HG03460 (cell line): Measurements from ENCODE around the gene C1QTNF1.

Source experiments
- ATAC-seq: cut with Tn5 transposase; IDR thresholded peaks from one replicate; pipeline ENCODE4 v1.9.1; 2021; ENCODE audit not compliant: unreplicated experiment

The C1QTNF1 gene, protein sequence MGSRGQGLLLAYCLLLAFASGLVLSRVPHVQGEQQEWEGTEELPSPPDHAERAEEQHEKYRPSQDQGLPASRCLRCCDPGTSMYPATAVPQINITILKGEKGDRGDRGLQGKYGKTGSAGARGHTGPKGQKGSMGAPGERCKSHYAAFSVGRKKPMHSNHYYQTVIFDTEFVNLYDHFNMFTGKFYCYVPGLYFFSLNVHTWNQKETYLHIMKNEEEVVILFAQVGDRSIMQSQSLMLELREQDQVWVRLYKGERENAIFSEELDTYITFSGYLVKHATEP

DNA sequence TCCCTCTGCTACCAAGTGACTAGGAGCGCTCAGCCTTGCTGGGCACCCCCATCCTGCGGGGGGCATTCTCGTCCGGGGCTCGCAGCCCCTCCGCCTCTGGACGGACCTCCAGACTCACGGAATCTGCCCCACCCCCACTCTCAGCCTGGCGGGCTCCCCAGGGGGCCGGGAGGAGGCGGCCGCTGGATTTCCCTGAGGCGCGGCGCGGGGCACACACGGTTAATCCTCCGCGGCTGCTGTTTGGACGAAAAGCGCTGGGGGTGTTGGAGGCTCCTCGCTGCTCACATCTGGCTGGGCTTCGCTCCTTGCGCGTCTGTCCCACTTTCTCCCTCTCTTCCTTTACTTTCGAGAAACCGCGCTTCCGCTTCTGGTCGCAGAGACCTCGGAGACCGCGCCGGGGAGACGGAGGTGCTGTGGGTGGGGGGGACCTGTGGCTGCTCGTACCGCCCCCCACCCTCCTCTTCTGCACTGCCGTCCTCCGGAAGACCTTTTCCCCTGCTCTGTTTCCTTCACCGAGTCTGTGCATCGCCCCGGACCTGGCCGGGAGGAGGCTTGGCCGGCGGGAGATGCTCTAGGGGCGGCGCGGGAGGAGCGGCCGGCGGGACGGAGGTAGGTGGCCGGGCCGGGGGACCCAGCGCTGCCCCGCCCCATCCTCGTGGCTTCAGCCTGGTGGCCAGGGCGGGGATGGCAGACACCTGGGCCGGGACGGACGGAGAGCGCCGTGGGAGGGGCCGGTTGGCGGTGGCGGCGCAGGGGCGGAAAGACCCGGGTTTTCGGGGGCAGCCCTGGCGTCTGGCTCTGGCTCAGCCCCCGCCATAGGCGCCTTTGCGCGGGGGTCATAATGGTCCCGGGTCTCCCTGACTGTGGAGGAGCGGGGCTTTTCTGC is at the start of gene C1QTNF1:
TSS of gene C1QTNF1 (plus strand) at position 284 of the 886 bp plus-strand sequence. CDS start 19,800 bp downstream, outside the sequence.
- ATAC-seq: no peak

DNA sequence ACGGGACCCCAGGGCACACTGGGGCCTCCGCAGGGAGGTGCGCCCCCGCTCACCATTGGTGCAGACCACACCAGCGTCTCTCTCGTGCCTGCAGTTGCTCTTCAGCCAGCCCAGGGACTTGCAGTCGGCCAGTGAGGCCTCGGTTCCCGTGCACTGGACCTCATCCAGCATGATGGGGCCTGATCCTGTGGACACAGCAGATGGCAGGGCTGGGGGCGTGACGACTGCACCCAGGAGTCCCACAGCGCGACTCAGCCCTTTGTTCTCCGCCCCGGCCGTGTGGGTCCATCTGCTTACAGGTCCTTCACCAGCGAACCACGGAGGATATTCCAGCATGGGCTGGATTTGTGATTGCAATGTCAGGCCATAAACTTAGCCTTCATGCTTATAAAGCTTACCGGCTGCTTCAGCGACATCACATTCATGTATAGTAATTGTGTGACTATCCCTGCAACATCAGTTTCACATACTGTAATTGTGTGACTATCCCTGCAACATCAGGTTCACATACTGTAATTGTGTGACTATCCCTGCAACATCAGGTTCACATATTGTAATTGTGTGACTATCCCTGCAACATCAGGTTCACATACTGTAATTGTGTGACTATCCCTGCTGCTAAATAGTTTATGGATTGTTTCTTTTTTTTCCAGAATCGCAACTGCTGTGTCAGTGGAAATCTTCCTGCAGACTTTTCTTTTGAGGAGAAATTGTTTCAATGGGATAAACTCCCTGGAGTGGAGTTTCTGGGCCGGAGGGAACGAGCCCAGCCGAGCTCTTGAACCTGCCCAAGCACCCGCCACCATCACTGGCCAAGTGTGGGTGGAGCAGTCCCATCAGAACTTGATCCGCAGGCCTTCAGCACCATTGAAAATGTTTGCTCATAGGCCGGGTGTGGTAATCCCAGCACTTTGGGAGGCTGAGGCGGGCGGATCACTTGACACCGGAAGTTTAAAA is 49.1 kb upstream of the C1QTNF1 start:
- no peak for ATAC-seq

DNA sequence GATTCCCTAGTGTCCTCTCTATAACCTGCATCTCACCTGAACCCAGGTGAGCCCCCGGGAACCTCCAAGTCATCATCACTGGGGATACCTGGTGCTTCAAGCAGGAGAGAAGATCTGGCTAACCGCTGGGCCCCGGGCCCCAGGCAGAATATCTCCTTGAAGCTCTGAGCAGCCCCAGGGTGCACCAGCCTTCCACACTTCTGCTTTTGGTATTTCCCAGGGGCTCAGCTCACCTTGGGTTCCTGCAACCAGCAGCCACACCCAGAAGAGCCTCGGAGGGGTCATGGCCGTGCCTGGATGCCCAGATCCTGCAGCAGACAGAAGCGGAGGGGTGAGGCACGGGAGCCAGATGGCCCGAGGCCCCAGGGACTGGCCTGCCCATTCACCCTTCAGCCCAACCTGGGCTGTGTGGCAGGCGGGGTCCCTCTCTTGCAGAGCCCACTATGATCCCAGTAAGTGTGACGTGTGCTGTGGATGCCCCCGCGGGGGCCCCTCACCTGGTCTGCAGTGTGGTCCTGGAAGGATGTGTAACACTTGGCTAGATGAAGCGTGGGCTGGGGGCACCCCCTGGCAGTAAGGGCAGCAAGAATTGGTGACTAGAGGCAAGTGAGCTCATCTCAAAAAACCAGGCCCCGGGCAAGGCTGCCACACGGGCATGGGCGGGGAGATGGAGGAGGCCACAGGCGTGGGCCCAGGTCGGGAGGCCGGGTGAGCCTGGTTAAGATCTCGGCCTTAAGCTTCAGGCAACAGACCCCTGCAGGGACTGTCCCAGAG is 46.9 kb upstream of the C1QTNF1 start:
- no peak for ATAC-seq

DNA sequence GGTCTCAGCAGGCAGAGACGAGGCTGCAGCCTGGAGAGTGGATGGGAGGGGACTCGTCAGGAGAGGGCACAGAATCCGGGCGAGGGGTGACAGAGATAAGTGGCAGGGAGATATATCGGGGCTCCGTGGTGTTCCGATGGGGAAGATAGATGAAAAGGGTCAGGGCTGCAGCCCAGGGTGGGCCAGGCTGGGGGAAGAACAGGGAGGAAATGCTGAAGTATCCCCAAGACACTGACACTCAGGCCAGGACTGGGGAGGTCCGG is 46.4 kb upstream of the C1QTNF1 start:
- no peak for ATAC-seq

DNA sequence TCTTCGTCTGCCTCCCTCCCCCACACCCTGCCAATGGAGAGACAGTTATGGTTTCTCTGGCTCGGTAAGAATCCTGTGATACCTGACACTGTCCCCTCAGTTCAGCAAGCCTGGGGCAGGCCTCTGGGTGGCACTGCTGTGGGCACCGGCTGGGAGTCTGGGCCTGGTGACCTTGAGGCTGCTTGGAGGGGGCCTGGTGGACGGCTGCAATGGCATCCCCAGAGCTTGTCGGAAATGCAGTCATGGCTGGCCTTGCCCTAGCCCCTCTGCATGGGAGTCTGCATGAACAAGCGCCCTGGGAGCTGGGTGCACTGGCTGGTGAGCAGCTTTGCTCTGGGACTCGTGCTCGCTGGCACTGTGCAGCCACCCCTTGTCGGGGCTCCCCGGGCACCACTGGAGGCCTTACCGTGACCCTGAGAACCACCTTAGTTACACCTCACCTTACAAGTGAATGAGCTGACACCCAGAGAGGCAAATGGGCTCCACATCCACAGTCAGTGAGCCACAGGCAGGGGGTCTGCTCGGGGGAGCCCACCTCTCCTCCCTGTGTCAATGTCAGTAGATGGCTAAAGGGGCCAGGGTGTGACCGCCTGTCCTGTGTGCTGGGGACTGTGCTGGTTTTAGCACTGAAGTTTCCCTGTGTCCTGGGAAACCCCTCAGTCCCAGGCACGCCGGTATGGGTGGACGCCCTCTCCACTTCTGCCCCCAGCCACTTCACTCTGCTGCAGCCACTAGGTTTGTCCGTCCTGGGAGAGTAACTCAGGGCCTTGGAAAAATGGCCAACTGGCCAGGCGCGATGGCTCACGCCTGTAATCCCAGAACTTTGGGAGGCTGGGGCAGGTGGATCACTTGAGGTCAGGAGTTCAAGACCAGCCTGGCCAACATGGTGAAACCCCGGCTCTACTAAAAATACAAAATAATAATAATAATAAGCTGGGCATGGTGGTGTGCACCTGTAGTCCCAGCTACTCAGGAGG is 45.7 kb upstream of the C1QTNF1 start:
- ATAC-seq: no peak

DNA sequence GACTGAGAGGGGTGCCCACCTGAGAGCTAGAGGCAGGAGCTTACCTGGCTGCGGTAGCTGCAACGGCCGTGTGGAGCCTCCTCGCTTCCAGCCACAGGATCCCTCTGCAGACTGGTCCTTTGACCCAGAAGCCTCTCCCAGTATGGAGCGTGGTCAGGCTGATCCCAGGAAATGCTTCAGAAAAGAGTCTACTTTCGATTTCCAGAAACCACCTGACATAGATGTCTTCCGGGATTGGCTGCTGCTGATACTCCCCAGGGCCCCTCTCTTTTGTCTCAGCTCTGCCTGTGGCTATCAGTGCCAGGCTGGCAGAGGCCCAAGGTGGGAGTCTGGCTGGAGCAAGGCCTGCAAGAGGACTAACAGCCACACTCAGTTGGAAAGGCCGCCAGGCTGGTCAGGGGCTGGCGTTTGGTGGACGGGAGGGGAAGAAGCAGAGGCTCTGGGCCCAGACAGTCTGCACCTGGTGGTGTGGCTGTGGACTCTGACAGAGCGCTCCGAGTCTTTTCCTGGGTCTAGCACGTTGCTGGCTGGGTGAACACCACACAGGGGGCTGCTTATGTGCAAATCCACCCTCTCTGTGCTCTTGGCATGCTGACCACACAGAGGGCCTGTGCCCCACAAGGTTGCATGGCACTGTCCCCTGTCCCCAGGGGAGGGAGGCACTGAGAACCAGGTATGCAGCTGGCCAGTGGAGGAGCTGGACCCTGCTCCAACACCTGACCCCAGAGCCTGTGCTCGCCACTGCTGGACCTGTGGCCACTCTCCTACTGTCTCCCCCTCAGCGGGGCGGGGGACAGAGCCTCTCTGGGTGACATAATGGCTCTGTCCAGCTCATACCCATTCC is 44.0 kb upstream of the C1QTNF1 start, which contains the start of gene LGALS3BP:
TSS of gene LGALS3BP (minus strand) at position 144 of the 844 bp plus-strand sequence. CDS start 2,732 bp downstream, outside the sequence.
- ATAC-seq: no peak

DNA sequence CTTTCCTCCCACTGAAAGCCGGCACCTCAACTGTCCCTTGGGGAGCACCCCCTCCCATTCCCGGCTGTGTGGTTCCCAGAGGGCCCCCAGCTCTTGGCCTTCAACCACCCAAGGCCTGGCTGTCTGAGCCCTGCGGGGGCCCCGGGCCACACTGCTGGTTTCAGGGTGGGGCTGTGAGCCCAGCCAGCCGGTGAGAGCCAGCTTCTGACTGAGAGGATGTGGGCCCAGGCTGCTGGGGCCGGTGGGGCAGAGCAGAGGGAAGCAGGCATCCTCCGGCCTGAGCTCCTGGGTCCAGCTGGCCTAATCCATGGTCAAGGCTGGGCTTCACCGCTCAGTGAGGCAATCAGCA is 43.4 kb upstream of the C1QTNF1 start:
- no peak for ATAC-seq

DNA sequence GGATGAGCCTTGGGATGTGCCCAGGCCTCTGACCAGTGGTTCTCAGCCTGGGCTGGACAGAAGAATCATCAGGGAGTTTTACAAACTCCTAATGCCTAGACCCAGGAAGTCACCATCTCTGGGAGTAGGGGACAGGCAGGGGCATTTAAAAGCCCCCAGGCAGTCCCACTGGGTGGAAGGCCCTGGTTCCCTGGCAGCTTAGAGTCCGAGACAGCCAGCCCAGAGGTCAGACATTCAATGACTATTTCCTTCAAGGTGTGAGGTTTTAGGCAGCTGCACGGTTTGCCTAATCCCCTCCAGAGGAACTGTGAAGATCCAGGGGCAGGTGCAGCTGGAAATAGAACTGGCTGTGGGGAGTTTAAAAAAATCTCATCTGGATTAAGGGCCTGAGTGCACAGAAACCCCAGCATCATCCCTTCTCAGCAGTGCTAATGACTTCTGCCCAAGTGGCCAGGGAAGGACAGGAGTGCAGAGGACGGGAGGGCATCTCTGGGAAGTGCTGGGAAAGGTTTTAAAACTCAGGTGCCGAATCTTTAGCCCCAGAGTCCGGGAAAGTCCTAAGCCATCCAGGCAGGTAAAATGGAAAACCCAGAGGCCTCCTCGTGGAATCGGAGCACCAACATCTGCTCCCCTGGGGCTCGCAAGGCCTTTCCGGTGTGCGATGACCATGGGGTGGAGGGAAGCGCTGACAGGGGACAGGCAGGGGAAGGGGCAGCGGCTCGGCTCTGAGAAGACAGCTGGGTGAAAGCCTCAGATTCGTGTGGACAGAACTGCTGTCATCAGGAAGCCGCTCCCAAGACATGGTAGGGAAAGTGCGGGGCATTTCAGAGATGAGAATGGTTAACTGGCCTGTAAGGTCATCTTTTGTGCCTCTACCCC is 42.7 kb upstream of the C1QTNF1 start:
- no peak for ATAC-seq

DNA sequence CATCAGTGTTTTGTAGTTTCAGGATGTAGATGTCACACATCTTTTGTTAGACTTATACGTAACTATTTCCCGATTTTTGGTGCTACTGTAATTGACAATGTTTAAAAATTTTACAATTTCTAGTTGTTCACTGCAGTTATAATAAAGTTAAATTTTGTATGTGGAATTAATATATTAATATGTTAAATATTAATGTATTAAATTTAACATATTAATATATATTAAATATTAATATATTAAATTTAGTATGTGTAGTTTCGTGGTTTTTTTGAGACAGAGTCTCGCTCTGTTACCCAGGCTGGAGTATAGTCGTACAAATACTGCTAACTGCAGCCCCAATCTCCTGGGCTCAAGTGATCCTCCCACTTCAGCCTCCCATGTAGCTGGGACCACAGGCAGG is 38.6 kb upstream of the C1QTNF1 start:
- no peak for ATAC-seq

DNA sequence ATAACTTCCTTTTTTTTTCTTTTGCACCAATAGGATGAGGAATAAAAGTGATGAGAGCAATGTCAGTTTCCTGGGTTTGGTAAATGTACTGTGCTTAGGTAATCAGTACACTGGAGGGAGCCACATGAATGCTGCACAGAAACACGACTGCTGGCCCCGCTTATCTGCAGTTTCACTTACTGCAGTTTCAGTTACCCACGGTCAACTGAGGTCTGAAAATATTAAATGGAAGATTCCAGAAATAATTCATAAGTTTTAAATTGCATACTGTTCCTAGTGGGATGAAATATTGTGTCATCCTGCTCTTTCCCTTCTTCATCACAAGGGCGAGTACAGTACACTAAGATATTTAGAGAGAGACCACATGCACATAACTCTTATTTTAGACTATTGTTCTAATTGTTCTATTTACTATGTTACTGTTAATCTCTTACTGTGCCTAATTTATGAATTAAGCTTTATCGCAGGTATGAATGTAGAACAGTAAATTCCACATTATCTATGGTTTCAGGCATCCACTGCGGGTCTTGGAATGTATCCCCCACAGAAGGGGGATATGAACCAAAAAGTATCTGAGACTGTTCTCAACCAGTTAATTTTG is 37.8 kb upstream of the C1QTNF1 start:
- no peak for ATAC-seq

DNA sequence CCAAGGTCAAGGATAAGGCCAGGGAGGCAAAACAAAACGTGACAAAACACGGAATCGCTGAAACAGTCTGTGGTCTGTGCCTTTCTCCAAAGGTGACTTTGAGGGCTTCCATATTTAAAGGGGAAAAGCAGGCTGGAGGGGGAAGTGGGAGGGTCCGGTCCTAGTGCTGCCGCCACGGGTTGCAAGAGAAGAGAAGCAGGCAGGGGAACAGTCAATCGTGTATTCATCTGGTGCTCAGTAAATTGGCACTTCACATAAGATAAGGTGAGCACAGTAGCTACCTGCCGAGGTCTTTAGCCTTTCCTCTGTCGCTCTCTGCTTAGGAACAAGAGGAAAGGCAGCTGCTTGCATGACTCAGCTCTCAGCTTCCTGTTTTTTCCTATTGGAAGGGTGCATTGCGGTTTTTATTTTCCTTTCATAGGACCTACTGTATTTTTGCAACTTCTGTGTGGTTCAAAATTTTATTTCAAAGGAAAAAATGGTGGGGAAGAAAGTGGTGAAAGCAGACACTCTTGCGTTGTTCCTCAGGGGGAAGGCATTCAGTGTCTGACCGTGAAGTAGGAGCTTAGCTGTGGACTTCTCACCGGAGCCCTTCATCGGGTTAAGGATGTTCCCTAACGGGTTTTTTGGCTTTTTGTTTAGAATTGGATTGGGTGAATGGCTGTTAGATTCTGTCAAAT is 37.2 kb upstream of the C1QTNF1 start:
- no peak for ATAC-seq

DNA sequence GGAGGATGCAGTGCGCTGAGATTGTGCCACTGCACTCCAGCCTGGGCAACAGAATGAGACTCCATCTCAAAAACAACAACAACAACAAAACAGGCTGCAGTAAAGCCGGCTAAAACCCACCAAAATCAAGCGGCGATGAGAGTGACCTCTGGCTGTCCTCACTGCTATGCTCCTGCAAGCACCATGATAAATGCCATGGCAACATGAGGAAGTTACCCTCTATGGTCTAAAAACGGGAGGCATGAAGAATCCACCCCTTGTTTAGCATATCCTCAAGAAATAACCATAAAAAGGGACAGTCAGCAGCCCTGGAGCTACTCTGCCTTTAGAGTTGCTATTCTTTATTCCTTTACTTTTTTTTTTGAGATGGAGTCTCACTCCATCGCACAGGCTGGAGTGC is 35.8 kb upstream of the C1QTNF1 start:
- no peak for ATAC-seq

DNA sequence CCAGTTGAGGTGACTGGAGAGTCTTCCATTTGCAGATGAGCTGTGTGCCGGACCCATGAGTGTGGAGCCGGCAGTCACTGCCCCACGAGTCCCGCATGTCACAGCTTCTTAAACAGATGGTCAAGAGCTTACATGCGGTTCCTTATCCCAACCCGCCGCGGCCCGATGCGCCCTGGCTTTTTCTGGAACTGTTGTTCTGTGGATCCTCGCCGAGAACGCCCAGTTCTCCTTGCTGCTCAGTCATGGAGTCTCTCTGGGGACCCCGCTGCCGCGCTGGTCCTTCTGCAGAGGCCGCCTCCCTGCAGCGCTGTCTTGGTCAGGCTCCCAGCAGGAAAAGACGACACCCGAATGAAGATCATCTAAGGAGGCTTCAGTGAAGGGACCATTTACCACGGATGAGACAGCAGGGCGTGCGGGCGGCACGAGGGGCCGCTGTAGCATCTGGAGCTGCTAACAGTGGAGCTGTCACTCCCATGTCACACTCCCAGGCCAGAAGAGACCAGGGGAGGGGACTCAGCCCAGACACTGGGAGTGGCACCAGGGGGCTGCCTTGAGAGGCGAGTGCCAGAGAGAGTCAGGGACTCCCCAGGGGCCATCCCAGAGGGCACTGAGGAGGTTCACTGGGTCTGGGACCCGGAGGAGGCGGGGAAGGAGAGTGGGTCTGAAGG is 33.5 kb upstream of the C1QTNF1 start:
- ATAC-seq: no peak

DNA sequence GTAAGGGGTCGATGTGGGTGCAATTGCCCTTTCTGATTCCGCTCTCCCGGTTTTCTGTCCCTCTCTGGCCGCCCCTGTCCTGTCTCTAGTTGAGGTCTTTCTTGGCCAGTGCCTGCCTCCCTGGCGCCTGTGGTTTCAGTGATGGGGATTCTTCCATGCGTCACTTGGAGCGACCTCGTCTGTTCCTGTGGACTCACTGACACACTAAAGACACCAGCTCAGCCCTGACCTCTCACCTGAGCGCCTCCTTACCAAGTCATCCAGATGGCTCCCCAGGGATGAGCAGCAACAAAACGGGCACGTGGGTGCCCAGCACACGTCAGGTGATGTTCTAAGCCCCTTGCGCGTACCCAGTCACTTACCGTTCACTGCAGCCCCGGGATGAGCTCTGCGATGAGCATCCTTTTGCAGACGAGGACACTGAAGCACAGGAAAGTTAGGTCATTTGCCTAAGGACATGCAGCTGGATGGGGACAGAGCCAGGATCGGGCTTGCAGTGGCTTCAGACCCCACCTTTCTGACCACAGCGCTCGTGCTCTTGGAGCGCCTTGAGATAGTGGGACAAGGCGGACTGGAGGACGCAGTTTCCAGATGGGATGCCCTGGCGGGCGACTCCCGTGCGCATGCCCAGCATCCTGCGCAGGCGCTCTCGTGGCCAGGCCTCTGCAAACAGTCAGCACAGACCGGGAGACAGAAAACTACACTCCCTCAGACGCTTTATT is 32.8 kb upstream of the C1QTNF1 start:
- ATAC-seq: no peak

DNA sequence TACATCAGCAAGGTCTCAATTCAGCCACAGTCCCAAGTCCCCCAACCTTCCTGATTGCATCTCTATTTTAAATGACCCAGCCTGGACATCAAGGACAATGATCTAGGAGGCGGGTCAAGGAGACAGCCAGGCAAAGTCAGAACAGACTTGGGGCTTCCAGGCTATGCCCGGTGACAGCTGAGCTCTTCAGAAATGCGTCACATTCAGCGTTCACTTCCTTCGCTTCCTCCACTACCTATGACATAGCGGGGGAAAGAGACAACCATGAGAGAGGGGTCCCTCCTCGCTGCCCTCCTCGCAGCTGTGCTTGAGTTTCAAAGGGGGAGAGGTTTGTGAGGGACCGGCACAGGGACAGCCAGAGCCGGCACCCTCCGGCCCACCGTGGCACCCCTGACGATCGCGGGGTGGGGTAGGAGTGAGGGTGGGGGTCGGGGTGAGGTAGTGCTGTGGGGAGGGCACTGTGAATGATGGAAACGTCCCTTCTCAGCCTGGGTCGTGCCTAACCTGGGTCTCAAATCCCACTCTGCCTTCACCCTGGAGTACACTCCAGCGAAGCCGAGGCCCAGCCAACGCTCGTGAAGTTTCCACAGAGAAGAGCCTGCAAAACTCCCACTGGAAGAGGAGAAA is 31.9 kb upstream of the C1QTNF1 start:
- no peak for ATAC-seq
